NCI-H2227 (cell line): ENCODE data around the gene ZNF224.
"Not testable (repeated sequence)": the region's sequence is repeated elsewhere in the genome, so short reads cannot be mapped to it uniquely, and the experiment has no call there.

Experiments used
- DNase-seq: peaks from one replicate; lab custom pipeline; 2025; ENCODE audit not compliant: unreplicated experiment; lab: John Stamatoyannopoulos, UW

ZNF224 gene

DNA sequence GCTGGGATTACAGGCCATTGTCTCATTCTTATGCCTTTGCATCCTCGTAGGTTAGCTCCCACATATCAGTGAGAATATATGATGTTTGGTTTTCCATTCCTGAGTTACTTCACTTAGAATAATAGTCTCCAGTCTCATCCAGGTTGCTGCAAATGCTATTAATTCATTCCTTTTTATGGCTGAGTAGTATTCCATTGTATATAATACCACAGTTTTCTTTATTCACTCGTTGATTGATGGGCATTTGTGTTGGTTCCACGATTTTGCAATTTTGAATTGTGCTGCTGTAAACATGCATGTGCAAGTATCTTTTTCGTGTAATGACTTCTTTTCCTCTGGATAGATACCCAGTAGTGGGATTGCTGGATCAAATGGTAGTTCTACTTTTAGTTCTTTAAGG is 27.0 kb downstream of the ZNF224 start:
- not testable (repeated sequence) for DNase-seq

DNA sequence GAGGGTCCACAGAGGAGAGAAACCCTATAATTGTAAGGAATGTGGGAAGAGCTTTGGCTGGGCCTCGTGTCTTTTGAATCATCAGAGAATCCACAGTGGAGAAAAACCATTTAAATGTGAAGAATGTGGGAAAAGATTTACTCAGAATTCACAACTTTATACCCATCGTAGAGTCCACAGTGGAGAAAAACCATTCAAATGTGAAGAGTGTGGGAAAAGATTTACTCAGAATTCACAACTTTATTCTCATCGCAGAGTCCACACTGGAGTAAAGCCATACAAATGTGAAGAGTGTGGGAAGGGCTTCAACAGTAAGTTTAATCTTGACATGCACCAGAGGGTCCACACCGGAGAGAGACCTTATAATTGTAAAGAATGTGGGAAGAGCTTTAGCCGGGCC is 37.8 kb downstream of the ZNF224 start:
- no peak for DNase-seq

- DNase-seq: peak; percentile 86
These were observed 47.3 kb downstream of the ZNF224 start, which contains the start of gene ZNF234 for GRCh38 chr19:44141191-44142058. ZNF234 (plus strand) TSS chr19:44141554; CDS start chr19:44144633, 3,079 bp downstream.

DNA sequence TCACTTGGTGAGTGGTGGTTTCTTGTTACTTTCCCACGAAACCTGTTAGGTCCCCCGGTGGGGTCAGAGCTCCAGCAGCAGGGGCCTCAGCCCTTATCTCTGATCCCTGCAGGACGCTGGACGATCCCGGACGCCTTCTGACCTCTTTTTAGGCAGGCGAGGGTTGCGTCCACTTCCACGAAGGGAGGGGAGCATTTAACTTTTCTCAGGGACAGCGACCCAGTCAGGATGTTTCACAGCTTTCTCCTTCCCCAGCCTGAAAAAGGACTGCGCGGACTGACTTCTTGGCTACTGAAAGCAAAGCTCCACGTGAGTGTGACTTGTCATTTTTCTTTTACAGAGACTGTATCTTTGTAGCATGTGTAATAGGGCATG is 47.9 kb downstream of the ZNF224 start:
- DNase-seq: no peak

- no peak for DNase-seq
These were observed 55.6 kb downstream of the ZNF224 start for GRCh38 chr19:44149776-44150175.

DNA sequence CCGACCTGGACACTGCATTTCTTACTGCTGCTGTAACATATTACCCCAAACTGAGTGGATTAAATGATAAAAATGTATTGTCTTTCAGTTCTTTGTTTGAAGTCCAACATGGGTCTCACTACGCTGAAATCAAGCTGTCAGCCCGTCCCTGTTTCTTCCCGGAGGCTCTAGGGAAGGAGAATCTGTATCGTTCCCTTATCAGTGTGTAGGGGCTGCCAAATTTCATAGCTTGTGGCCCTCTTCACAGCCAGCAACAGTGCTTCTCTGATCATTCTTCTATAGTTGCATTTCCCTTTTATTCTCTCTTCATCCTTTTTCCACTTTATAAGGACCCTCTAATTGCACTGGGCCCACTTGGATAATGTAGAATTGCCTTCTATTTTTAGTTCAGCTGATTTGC is 57.3 kb downstream of the ZNF224 start:
- no peak for DNase-seq

- no peak for DNase-seq
These were observed 62.3 kb downstream of the ZNF224 start for GRCh38 chr19:44156475-44156874.
